SW480 (cell line): ENCODE data around the gene TNK2.
"Not testable (repeated sequence)": the region's sequence is repeated elsewhere in the genome, so short reads cannot be mapped to it uniquely, and the experiment has no call there.

Experiments used
- DNase-seq: peaks from one replicate; pipeline ENCODE4 v3.0.0-alpha.2; 2016; ENCODE audit warnings: low spot score

TNK2 gene

GRCh38 chr3:195885036-195885891 lies 23.1 kb downstream of the TNK2 start:
- DNase-seq, result peak; percentile 39

DNA sequence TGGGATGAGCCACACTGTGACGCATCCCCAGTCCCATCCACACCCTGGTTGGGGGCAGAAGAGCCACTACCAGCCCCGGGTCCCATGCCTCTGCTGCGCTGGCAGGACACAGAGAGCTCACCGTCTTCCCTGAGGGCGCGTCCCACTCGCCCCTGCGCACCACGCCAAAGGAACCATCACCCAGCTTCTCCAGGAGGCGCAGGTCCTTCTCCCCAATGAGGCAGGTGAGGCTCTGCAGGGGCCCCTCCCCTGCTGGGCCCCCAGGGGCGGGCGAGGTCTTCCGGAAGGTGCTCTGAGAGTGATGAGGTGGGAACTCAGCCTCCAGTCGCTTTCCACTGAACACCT lies 23.7 kb downstream of the TNK2 start:
- DNase-seq, result no peak

DNA sequence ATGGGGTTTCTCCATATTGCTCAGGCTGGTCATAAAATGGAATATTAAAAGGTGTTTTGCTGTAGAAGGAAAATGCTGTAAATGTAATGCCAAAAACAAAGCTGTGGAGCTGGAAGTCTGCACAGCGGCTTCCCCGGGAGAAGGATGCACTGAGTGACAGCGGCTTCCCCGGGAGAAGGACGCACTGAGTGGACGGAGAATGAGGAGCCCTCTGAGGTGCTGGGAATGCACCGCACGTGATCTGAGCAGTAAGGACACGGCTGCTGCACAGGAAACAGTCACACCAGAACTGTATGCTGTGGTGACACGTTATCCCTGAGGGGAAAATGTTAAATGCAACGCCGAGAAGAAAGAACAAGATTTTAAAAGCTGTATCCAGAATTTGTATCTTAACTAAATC lies 24.6 kb downstream of the TNK2 start:
- DNase-seq, result no peak

GRCh38 chr3:195883160-195883559 lies 25.2 kb downstream of the TNK2 start:
- DNase-seq, result no peak

DNA sequence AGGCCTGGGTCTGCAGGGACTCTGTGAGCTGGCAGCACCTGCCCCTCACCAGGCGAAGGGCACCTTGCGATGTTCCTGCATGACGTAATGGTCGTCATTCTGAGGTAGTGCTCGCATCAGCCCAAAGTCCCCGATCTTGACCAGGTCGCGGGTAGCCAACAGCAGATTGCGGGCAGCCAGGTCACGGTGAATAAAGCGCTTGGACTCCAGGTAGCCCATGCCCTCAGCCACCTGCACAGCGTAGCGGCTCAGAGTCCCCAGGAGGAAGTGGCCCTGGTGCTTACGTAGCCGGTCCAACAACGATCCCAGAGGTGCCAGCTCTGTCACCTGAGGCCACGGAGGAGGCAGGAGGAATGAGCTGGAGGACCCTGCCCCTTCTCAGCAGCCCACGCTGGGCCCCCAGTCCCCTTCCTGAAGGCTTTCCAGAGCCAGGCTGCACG lies 26.3 kb downstream of the TNK2 start:
- DNase-seq, result no peak

GRCh38 chr3:195881276-195881988 lies 26.9 kb downstream of the TNK2 start:
- no peak for DNase-seq

DNA sequence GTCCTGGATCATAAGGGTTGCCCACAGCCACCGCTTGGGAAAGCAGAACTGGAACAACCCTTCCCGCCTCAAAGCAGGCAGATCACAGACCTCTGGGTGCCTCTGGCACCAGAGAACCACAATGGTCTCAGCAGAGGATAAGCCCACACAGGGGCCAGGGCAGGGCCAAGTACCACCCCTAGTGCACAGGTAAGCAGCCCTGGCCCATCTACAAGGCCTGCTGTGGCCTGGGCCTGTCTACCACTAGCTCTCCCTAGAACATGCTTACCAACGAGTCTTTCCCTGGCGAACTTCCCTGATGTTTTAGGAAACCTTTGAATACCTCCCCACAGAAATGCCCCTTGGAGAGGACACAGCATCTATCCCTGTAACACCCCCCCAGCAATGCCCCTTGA lies 28.3 kb downstream of the TNK2 start:
- no peak for DNase-seq

DNA sequence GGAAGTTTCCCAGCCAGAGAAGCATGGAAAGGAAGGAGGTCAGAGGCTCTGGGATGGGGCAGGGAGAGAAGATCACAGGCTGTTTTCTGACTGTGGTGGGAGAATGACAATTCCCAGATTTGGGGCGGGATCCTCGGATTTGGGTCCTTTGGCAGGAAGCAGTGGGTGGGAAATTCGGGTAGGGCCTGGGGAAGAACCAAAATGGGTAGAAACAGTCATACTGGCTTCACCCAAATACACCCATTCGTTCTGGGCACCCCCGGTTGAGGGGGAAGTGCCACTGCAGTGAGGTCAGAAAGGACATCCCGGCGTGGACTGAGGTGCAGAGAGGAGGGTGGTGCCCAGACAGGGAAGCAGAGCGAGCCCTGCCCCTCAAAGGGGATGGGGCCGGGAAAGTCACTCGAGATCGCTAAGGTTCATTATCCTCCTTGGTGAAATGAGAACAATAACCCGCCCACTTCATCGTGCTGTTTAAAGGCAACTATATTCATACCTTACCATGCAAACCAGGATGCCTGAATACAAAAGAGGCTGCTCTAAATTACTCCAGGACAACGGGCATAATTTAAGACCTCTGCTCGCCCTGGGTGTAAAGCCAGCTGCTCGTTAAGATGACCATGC lies 28.8 kb downstream of the TNK2 start:
- no peak for DNase-seq

DNA sequence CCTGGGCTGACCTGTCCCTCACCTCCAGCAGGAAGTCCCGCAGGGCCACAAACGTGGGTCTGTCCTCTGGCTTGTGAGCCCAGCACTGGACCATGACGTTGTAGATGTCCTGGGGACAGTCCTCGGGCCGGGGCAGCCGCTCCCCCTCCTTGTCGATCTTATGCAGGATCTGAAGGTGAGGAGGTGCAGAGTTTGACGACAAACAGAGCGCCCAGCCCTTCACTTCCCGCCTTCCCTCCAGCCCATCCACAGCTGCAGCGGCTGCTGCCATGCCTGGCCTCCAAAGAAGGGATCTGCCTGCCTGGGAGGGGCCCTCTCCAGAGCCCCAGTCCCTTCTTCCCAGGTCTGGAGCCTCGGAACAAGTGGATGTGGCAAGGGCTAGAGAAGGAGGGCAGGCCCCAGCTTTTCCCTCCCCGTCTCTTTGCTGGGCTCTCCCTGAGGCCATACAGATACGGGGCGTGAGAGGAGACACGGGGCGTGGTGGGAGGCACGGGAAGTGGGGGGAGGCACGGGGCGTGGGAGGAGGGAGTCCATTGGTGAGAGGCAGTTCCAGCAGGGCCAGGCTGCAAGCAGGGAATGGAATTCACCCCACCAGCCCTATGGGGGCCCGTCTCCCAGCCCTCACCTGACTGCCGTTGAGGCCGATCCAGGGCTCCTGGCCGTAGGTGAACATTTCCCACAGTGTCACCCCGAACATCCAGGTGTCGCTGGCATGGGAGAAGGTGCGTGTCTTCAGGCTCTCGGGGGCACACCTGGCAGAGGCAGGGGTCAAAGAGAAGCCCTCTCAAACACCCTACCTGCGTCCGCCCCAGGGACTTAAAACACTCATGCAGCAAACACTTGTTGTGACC lies 29.7 kb downstream of the TNK2 start:
- DNase-seq, result no peak

DNA sequence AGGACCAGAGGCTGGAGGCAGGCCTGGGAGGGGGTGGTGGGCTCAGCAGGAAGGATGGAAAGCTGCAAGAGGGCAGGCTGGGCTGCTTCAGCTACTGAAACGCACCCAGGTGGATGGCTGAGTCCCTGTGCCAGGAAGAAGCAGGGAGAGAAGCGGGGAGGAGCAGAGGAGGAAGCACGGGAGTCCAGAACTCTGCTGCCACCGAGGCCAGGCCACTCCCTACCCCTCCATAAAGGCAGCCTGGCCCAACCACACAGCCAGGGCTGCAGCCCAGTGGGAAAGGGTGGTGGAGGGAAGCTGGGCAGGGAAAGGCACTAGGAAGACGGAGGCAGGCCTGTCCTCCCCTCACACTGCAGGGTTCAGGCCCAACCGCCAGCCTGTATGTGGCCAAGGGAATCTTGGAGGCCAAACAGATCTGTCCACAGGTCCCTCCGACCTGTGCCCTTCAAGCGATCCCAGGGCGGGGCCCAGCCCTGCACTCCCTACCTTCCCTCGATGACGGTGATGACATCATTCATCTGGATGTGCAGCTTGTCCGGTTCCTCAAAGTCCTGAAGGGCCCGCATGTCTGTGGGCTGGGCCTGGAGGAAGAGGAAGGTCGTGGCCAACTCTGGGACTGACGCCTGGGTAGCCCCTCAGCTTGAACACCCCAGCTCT lies 30.5 kb downstream of the TNK2 start:
- no peak for DNase-seq

DNA sequence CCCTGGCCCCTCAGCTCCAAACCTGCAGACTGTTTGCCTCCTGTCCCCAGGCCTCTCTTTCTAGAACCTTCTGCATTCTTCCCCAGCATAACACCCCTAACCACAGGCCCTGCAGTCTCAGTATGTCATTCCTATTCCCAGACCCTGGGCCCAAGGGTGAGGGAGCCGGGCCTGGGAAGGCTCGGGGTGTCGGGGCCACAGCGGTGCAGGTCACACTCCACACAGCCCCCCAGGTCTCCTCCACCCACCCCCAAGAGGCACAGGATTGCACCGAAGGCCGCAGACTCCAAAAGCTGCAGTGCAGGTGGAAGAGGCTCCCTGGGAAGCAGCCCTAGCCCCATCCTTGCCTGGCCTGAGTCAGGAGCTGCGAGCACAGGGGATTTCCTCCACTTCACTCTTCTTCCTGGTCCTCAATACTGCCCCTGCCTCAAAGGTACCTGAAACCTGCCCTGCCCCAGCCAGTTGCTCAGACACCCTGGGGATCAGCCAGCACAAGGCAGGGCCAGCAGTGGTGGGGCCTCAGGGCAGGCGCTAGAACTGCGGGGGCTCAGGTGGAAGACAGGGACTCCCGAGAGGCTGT lies 31.1 kb downstream of the TNK2 start:
- DNase-seq, result no peak

DNA sequence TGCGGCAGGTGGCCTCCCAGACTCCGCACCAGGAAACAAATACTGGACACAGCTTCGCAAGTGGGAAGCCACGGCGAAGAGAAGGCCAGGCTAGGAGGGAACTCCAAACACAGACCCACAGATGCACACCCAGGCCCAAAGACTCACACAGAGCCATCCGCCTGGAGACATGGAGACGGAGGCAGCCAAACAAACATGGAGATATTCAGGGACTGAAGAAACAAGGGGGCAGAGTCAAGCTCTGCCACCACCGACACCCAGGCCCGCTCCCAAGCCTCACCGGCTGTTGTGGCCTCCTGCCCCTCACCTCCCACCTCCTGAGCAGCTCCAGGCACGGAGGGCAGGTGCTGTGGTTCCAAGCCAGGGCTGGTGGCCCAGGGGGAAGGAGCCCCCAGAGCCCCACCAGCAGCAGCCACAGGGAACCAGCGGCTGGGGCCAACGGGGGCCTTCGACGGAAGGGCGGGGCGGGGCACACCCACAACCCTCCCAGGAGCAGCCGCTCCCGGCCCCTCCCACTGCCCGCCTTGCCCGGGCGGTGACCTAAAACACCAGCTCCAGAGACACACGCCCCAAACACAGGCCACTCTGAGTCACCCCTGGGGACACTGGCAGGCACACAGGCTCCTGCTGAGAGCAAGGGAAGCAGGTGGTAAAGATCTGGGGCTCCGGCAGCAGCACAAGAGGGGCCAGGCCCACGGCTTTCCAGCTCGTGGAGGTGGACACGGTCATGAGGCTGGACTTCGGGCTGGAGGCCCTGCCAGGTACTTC lies 31.9 kb downstream of the TNK2 start:
- peak; percentile 95 for DNase-seq

- DNase-seq, result no peak
These were observed 32.7 kb downstream of the TNK2 start for GRCh38 chr3:195875482-195876236.

DNA sequence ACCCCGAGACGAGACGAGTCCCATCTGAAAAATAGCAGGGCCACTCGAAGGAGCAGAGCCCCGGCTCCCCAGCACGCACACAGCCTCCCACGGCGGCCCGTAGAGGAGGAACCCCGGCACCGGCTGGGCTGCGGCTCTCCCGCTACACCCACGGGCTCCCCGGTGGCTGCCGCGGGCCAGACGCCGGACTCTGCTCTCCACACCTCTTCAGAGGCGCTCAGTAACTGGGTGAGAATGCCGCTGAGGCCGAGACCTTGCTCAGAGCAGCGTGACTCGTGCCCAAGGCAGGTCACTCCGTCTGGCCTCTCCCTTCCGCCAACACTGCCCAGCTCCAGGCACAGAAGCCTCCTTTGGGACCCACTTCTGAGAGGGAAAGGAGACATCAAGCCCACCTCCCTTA lies 34.4 kb downstream of the TNK2 start:
- peak; percentile 55 for DNase-seq

DNA sequence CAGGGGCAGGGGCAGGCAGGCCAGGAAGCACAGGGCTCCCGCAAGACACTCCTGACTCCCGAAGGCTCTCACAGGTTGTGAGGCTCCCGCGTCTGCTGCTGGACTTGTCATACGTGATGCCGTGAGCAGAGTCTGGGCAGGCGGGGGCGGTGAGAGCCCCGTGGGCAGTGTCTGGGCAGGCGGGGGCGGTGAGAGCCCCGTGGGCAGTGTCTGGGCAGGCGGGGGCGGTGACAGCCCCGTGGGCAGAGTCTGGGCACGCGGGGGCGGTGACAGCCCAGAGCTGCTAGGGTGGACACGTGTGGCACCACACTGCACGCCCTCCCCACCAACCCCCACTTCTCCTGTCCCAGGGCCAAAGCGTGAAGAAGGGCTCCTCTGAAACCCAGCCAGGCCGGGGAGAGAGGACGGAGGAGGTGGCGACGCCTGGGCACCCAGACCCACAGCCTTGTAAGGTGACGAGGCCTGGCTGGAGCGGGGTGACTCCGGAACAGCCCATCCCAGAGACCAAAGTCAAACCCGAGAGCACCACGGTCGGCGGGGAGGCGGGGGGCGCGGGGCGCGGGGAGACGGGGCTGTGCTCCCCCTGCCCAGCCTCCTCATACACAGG lies 35.0 kb downstream of the TNK2 start:
- peak; percentile 48 for DNase-seq

DNA sequence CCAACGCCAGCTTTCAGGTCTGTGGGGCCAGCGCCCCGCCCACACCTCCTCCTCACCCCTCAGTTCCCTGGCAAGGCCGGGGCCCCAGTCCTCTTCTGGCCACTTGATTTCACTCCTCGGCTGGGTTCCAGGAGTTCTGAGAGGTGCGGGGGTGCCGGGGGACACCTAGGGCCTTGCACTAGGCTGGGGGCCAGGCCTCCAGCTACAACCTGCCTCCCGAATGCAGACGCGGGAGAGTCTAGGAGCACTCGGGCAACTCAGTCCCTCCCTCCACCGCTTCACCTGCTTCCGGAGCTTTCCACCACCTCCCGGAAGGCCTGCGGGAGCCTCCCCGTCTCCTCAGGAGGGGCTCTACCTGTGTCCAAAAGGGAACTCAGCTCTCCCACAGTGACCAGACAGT lies 35.6 kb downstream of the TNK2 start:
- peak; percentile 51 for DNase-seq

GRCh38 chr3:195872097-195872496 lies 36.3 kb downstream of the TNK2 start:
- no peak for DNase-seq

GRCh38 chr3:195871686-195872085 lies 36.7 kb downstream of the TNK2 start:
- not testable (repeated sequence) for DNase-seq

DNA sequence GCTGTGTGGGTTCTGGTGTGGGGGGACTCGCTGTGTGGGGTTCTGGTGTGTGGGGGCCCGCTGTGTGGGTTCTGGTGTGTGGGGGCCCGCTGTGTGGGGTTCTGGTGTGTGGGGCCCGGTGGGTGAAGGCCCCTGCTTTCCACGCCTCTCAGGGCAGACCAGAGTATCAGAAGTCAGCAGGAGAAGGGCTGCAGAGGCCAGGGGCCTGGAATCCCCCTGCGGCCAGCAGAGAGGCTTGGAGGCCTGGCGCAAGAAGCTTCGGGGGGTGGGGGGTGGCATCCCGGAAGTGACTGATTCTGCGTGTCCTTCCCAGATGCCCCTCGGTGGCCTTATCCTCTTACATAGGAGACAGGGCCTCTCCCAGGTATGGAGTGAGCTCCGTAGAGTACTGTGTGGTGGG lies 37.4 kb downstream of the TNK2 start:
- no peak for DNase-seq
